Endothelial cell of umbilical vein (primary cell): ENCODE measurements around the gene P2RY6.

Source experiments
- GATA2 ChIP-seq: IDR thresholded peaks from 2 replicates; pipeline ENCODE4 v1.7.0; 2011; ENCODE audit warnings: low read depth, mild to moderate bottlenecking, moderate library complexity, mixed read lengths, low read length; ENCODE audit not compliant: insufficient read length, insufficient read depth
- POLR2A ChIP-seq: IDR thresholded peaks from 2 replicates; pipeline ENCODE4 v1.6.1; 2012; ENCODE audit warnings: low read depth, mild to moderate bottlenecking, control low read depth, low read length
- TF ChIP-seq, protein P1 (sequence below), 2 donors: IDR thresholded peaks; 1 replicate in 1 of 2; 2 replicates in 1 of 2; pipeline ENCODE4 v1.5.1; 2011; ENCODE audit warnings: low read length in 2 of 2, mild to moderate bottlenecking in 2 of 2, moderate library complexity in 2 of 2, control low read depth in 1 of 2, inconsistent platforms in 1 of 2, low read depth in 1 of 2; ENCODE audit not compliant: insufficient read depth in 1 of 2; ENCODE audit errors: extremely low read depth in 1 of 2
- TF ChIP-seq, protein P2 (sequence below): IDR thresholded peaks from 2 replicates; pipeline ENCODE4 v1.6.1; 2011; ENCODE audit not compliant: insufficient read depth, insufficient read length

DNA sequence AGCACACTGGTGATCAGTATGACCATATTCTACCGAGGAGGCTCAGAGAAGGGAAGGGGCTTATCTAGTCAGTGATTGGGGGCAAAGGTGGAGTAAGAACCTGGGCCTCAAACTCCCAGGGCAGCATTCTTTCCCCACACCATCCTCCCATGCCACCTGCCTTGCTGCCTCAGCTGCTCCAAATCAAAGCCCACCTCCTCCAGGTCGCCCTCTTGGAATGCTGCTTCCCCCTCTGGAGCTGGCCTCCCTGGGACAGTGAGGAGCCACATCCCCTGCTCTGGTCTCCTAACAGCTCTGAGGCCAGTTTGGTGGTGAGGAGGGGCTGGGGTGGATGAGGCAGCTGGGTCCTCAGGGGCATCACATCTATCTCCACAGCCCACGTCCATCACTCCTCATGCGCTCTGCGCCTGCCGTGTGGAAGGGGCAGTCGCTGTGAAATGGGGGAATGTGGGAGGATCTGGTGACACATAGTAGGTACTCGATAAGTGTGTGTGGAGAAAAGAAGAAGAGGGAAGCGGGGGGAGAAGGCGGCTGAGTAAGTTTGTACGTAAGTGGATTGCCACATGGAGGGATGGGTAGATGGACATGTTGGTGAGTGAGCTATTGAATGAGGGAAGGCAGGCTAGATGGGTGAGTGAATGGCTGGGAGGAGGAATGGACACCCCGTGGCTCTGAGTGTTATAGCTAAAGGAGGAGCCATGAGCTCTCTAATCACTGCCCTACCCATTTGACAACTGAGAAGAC is 19.8 kb downstream of the P2RY6 start:
- TF ChIP-seq, protein P1, sequence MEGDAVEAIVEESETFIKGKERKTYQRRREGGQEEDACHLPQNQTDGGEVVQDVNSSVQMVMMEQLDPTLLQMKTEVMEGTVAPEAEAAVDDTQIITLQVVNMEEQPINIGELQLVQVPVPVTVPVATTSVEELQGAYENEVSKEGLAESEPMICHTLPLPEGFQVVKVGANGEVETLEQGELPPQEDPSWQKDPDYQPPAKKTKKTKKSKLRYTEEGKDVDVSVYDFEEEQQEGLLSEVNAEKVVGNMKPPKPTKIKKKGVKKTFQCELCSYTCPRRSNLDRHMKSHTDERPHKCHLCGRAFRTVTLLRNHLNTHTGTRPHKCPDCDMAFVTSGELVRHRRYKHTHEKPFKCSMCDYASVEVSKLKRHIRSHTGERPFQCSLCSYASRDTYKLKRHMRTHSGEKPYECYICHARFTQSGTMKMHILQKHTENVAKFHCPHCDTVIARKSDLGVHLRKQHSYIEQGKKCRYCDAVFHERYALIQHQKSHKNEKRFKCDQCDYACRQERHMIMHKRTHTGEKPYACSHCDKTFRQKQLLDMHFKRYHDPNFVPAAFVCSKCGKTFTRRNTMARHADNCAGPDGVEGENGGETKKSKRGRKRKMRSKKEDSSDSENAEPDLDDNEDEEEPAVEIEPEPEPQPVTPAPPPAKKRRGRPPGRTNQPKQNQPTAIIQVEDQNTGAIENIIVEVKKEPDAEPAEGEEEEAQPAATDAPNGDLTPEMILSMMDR (IDR thresholded peaks at IDR 0.05; ENCODE audit: extremely low read depth in 1 of 2, insufficient read depth in 1 of 2, low read depth in 1 of 2, low read length in 2 of 2): no peak
- no peak for TF ChIP-seq GATA2
- TF ChIP-seq, protein P2, sequence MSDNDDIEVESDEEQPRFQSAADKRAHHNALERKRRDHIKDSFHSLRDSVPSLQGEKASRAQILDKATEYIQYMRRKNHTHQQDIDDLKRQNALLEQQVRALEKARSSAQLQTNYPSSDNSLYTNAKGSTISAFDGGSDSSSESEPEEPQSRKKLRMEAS: no peak
- no peak for TF ChIP-seq POLR2A
